HG02571 (cell line): ENCODE results near the gene KCNK10.

Experiments used
- ATAC-seq: cut with Tn5 transposase; IDR thresholded peaks from one replicate; pipeline ENCODE4 v1.9.1; 2021; ENCODE audit warnings: mild to moderate bottlenecking, moderate library complexity; ENCODE audit not compliant: unreplicated experiment

The KCNK10 gene

DNA sequence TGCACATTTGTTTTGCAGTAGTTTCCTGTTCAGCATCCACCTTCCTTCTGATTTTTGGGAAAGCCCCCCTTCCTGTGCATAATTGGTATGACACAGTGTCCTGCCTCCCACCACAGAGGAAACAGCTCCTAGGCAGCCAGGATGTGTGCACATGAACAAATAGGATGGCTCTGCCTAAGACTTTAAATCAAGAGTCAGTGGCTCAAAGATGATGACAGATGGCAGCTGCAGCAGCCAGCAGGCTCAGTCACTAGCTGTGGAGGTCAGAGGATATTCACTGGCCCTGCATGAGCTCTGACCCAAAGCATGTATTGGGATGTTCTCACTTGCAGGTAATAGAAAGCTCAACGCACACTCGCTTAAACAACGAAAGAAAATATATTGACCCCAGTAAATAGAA lies 90.3 kb downstream of the KCNK10 start:
- no peak for ATAC-seq

DNA sequence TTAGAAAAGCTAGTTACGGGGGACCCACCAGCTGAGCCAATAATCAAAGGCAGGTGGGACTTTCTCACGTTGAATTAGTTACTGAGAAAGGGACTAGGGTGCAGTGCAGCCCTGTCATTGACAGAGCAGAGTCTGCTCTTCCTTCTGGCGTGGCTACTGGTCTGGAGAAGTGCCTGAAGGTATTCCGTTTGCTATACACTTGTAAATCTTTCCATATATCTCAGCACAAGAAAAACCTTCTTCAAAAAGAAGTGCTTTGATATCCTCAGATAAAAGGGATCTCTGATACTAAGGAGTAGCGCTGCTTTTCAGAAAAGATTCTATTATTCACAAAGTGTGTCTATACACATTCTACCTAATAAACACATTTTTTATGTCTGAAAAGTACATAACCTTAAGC lies 91.5 kb downstream of the KCNK10 start:
- ATAC-seq: no peak

DNA sequence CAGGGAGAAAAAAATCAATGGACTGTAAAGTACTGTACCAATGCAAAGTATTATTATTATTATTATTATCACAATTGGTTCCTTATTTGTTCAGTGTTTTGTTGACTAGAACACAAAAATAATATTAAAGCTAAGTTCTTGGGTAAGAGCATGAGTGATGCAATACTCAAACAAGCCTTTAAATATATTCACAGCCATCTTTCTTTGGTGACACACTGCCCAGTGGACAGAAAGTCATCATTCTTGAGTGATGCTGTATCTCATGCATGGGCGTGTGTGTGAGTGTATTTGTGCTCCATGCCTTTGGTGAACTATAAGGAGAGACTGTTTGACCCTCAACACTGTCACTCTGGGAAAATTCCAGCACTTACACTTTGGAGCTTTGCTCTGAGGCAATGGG lies 93.6 kb downstream of the KCNK10 start:
- ATAC-seq: no peak

DNA sequence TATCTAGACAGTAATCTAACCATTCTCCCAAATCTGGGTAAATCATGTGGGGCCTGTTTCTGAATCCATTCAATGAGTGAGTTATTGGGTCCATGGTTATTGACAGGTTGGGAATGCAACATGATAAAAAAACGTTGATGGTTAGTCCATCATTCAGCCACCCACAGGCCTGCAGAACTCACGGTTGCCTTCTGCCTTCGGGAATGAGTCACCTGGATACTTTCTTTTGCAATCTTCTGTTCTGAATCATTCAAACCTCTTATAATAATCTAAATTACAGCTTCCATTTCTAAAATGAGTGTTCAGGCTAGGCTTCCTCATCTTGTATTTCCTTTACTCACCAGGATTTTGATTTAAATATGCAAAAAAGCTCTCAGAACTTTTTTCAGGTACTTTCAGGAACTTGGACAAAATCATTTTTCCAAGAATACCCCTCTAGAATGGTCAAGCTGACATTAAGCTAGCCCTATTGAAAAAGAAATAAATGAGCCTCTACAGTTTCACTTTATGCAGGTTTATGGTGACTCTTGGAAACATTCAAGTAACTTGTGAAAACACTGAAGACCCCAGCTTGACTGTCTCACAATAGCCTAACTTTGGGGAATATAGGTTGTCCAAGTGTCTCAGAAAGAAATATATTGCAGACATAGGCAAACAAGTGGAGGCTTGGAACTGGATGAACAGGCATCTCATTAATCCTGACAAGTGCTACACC lies 94.4 kb downstream of the KCNK10 start:
- no peak for ATAC-seq

DNA sequence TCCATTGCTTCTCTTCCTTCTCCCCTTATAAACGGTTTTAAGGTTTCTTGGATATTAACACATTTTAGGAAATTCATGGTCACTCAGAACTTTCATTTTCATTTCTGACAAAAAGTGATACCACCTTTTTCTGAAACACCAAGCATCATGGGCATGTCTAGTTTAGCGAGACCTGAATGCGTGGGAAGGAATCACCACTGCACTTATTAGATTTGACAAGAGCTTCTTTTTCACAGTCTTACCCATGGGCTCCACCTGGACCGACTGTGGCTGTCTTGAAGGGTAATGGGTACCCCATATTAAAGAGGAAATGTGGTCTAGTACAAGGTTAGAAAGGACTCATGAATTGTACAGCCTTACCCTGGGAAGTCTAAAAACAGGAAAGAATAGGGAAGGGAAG lies 95.4 kb downstream of the KCNK10 start:
- ATAC-seq: peak; percentile 79

DNA sequence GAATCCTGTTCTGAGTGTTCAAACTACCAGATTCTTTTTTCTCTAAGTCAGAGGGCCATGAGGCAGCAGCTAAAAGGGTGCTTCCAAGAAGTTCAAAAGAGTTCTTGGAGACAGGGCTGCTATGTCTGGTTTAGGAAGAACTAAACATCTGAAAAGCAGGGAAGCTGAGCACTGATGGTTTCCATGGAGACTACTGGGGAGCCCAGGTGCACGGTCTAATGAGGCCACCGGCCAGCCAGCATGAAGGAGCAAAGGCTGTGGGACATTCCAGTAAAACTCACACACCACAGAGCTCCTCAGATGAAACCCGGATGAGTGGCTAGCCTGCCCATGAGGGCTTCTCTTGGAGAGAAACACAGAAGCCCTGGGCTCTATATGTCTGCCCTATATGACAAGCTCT lies 97.3 kb downstream of the KCNK10 start:
- no peak for ATAC-seq

DNA sequence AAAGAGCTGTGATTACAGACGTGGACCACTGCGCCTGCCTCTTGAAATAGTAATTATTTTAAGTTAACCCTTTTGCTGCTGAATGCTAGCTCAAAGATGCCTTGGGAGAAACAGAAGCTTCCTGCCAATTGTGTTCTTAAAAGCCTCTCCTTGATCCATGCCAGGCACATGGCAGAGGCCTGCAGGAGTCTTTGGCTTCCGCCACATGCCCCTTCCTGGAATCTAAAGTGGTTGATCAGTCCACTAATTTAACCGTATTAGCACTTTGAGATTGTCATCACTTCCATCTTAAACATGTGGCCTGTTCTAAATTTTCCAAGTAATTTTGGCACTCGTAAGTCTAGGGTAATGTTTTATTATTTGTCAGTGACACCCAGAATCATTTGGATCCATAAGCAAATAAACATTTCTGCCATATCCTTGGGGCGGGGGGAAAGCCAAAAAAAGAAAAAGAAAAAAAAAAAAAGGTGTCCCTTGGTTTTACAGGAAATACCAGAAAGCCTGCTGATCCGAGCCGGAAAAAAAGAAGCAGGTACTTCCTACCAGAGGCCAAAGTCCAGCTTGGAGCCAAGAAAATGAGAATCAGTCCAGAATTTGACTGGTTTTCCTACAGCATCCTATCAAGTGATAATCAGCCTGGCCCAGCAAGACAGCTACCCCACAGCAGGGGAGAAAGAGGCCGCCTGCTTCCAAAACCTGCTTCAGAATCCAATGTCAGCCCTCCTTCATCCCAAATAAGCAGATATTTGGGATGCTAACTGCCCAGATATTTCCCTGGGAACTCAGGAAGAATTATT lies 104.8 kb downstream of the KCNK10 start:
- no peak for ATAC-seq

DNA sequence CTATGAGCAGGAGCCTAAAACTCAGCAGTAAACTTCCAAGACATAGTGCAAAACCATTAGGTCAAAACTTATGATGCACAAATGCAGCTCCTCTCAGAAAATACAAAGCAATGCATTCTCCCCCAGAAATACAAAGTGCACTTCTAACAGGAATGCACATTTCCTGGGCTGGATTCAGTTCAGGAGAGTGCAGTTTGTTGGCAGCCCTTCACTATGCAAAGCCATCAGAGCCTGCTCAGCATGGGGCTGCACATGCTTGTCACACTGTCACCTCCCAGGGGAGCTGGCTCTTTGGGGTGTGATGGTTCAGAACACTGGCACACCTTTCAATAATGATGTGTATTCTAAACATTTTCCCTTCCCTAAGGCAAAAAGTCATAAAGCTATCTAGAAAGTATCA lies 110.4 kb downstream of the KCNK10 start:
- ATAC-seq: no peak

DNA sequence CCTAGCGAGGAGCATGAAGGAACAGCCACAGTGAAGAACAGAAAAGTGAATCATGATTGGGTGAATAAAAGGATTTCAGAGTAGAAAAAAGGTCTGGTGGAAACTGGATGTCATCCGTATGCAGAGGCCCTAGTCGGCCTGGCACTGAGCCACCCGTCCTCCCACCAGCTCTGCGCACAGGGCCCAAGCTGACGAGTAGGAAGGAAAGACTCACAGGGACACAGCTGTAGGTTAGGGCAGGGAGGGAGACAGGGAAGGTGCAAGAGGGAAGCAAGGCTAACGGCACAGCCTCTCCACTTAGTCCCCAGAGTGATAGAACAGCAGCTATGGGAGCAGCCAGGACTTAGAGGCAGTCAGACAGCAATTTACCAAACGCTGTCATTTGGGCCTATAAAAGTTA lies 112.6 kb downstream of the KCNK10 start:
- no peak for ATAC-seq

DNA sequence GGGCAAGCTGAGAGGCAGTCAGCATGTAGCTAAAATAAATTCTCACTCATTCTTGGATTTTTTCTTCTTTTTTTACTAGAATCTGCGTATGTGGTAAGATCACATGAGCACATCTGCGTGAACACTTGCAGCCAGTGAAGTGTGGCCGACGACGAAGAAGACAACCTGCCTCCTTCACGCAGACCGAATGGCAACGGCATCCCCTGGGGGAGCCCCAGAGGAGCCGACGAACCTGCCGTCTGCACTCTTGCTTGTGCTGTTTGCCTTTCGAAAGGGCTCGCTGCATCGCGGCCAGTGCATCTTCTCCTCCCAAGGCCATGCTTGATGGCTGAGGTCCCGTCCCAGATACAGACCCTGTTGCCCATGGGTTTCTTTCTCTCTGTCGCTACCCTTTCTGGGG lies 113.8 kb downstream of the KCNK10 start:
- peak; percentile 83 for ATAC-seq

DNA sequence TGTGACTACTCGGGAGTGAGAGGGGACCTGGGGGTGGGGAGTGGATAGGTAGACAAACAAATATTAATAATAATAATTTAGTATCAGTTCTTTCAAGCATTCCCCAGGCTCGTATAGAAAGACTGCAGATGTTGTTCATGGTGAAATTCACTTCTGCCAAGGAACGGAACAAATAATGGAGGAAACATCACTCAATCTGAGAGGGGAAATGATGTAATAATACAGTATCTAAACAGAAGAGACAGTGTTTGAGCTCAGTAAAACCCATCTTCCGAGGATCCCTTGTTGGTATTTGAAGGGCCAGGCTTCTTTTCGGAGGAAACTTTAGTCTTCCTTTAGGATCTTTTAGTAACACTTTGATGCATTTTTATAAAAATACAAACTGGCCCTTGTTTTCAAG lies 114.2 kb downstream of the KCNK10 start:
- ATAC-seq: peak; percentile 37

DNA sequence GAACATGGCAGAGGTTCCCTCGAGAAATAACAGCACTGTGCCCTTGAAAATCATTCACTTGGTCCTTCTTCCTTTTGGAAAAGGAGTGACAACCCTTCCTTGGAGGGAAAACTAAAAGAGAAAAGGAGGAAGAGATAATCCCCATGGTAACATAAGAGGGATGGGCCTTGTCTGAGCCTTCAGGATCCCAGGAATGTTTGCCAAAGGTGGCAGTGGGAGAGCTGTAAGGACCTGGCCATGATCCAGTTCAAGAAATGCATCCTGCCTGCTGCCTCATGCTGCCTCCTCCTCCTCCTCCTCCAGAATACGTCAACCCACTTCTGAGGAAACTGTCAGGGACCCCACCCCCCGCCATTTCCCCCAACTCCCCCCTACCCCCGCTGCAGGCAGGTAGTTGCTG lies 118.8 kb downstream of the KCNK10 start:
- no peak for ATAC-seq

DNA sequence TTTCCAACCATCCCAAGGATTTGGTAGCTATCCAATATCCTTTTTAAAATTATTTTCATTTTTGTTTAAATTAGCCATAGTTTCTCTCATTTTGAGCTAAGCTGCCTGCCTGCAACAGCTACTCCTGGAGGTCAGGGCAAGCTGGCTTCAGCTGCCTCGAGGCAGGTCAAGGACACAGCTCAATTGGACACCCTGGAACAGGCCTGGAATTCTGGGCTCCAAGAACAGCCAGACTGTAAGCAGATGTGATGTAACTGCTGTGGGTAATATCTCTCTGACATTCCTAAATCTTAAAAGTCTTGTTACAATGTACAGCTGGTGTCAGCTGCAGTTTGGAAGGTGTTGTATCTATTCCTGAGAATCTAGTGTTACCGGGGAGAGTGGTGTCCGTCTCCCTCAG lies 119.8 kb downstream of the KCNK10 start:
- no peak for ATAC-seq

DNA sequence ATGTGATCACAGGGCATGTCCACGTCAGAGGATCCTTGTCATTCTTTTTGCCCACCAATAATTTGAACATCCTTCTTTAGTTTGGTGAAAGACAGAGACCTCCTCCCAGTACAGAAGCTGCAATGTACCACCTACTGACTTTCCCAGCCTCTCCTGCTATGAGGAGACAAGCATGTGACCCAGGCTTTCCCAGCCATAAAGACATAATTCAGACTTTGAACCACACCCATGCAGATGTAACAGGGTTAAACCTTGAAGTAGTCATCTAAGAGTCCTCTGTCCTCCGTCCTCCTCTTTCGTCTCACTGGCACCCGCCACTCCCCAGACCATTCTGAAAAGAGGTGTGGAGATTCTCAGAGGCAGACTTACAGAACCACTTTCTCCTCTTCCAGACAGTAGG lies 120.8 kb downstream of the KCNK10 start:
- ATAC-seq: no peak

DNA sequence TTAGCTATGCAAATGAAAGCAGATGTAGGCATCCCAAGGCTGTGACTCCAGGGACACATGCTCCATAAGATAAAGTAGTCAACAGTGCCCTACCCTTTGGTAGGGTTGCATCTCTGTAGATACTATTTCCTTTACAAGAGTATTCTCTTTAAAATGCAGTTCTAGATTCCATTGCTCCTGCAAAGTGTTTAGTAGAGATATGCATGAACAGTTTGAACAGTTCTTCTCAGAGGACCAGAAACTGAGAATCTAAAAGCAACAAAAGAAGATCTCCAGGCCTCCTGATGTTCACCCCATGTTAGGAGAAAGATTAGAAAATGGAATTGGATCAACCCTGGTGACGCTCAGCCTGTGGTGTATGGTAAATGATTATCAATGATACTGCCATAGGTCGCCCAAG lies 121.2 kb downstream of the KCNK10 start:
- no peak for ATAC-seq

DNA sequence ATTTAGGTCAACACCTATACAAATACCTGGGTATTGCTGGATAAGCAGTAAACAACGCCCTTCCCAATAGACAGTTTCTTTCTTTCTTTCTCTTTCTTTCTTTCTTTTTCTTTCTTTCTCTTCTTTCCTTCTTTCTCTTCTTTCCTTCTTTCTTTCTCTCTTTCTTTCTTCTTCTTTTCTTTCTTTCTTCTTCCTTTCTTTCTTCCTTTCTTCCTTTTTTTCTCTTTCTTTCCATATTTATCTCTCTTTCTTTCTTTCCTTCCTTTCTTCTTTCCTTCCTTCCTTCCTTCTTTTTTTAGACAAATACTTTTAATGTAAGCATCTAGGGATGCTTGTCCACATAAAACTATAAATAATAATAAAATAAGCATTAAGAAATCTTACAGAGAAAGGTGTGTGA lies 123.2 kb downstream of the KCNK10 start:
- no peak for ATAC-seq

DNA sequence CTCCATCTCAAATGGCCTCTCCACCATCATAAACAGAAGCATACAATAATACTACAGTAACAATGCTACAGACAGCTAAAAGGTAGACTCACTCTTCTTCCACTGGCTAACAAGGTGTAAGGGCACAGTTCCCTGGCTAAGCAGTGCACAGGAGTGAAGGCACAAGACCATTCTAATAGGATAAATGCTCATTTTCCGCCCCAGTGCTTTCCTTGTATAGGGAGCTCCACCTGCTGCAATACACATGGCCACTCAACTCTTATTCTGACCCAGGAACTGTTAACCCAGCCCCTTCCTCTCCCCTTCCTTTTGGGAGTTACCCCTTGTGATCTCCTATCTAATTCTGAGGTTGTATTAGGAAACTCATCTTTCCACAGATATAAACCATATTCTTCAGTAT lies 124.6 kb downstream of the KCNK10 start:
- no peak for ATAC-seq

DNA sequence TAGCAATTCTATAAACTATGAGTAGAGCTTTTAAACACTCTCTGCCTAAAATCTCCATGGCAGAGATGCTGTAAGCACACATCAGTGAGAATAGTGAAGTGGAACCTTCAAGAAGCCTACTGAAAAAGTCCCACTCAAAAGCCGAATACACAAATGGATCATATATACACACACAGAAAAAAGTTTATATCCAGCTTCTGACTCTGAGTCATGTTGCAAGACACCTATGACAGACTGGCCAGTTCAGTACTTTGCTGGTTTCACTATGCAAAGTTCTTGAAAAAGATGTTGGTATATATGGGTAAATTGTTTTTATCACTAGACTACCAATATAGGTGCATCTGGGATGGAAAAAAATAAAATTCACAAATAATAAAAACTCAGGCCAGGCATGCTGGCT lies 126.1 kb downstream of the KCNK10 start:
- ATAC-seq: peak; percentile 90

DNA sequence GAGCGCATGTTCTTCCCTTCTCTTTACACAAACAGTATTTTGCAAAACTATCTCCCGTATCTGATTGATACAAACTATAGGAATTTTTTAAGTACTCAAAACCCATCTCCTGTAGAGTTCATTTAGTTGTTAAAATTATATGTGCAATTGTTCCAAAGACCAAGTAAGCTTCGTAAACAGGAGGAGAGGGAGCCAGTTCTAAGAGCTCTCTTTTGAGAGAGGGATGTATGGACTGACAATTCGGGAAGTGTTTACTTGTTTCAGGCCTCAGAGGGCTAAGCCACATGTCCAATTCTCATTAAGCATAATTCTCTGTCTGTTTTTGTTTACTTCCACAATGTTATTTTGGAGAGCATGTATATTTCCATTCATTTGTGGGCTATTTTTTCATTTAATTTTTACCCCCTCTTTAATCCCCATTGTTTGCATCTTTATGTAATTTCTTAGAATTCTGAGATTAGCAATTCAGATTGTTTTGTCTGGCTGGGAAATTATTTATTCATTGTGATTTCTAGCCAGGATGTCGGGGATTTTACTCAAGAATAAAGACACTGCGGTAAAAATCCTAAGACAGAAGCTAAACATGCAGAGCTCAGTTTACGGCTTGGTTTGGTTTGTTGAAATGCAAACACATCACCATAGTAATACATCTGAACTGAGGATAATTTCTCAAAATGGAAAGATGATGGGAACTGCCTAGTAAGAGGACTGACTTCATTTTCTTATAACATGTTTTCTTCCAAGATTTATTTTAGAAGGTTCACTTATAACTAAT lies 126.8 kb downstream of the KCNK10 start:
- ATAC-seq: no peak

DNA sequence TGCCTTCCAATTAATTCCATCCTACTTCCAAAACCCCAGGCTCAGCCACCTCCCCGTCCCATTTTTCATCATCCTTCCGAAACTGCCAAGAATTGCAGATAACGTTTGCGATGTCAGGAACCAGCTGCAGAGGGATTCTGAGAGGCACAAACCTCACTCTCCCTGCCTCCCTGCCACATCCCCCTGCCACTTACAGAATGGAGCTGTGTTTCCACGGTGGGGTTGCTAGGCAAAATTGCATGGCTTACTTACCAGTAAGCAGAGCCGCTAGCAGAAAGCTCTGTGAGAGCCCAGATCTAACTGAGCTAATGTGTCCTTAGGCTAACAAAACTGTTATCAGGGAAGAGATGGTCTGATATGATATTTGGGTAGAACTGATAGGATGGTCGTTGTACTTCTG lies 127.4 kb downstream of the KCNK10 start:
- ATAC-seq: no peak

DNA sequence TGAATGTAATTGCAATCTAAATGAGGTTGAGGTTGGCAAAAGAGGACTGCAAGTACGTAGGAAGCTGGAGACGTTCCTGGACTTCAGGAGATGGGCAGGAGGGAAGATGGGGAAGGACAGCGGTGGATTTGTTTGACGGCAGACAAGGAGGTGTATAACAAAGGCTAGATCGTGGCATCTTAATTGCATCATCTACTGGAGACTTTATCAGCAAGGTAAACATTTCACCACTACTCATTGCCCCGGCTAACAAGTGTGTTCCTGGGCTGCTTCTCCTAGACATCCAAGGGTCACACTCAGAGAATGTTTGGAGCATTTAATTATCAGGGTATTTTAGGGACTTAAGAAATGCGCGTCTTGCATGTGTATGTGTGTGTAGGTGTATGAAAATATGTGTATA lies 128.5 kb downstream of the KCNK10 start:
- no peak for ATAC-seq

DNA sequence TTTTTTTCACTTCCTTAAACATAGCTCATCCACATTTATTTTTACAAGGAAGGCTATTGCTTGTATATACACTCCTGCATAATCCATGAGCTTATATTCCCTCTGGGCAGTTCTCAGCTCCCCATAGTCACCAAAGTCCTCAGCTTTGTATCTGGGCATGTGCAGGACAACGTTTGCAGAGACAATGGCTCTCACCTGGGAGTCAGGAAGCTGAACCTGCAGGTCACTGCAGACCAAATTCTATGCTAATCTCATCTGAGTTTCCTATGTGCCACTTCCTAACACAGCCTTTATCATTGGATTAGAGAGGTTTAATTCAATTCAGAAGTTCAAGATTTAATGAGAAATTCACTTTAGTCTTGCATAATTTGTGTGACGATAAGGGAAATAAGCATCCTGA lies 131.5 kb downstream of the KCNK10 start:
- ATAC-seq: no peak
